Fibroblast of mammary gland (primary cell): Measurements from ENCODE around the gene TRAF1.

ENCODE experiments used
- DNase-seq: peaks from one replicate; pipeline ENCODE4 v3.0.0-alpha.2; 2010; ENCODE audit warnings: low read depth
- H3K4me3 ChIP-seq: 2 replicates; pipeline ENCODE4 v1.5.1; 2011; ENCODE audit warnings: low read depth, mild to moderate bottlenecking, low read length, moderate library complexity; ENCODE audit not compliant: control insufficient read depth
- TF ChIP-seq, protein P1 (sequence below): conservative IDR thresholded peaks from 2 replicates; pipeline ENCODE4 v1.5.1; 2011; ENCODE audit warnings: low read depth, low read length, inconsistent platforms; ENCODE audit not compliant: control insufficient read depth, insufficient read depth

Gene TRAF1

DNA sequence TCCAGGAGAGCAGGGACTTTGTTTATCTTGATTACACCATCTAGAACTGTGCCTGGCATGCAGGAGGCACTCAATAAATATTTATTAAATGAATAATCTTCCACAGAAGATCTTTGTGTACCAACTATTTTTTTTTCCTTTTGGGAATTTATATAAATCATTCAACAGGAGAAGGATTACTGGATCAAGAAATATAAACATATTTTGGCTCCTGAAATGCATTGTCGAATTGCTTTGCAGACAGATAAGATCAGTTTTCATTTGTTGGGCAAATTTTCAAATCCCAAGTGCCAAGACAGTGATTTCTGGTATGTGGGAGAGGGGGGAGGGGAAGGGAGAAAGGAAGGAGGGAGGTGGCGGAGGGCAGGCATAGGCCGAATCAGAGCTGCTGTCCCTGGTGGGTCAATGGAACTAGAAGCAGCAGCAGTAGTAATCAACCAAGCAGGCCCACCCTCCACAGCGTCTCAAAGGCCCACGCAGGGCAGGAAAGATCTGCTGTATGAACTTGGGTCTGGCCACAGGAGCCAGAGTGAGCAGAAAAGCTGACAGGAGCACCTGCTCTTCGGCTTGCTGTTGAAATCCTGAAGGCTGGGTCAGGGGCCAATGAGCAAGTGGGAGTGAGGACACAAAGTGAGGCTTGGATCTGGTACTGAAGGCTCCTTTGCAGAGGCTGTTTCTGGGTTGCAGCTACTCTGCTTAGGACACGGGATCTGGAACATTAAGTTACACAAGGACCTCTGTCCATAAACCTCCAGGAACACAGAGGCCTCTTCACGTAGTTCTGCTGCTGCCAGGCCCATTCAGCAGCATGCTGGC is 15.8 kb upstream of the TRAF1 start:
- no peak overlapping the region for H3K4me3 ChIP-seq
- no peak for DNase-seq
- TF ChIP-seq, protein P1, sequence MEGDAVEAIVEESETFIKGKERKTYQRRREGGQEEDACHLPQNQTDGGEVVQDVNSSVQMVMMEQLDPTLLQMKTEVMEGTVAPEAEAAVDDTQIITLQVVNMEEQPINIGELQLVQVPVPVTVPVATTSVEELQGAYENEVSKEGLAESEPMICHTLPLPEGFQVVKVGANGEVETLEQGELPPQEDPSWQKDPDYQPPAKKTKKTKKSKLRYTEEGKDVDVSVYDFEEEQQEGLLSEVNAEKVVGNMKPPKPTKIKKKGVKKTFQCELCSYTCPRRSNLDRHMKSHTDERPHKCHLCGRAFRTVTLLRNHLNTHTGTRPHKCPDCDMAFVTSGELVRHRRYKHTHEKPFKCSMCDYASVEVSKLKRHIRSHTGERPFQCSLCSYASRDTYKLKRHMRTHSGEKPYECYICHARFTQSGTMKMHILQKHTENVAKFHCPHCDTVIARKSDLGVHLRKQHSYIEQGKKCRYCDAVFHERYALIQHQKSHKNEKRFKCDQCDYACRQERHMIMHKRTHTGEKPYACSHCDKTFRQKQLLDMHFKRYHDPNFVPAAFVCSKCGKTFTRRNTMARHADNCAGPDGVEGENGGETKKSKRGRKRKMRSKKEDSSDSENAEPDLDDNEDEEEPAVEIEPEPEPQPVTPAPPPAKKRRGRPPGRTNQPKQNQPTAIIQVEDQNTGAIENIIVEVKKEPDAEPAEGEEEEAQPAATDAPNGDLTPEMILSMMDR, result no peak

DNA sequence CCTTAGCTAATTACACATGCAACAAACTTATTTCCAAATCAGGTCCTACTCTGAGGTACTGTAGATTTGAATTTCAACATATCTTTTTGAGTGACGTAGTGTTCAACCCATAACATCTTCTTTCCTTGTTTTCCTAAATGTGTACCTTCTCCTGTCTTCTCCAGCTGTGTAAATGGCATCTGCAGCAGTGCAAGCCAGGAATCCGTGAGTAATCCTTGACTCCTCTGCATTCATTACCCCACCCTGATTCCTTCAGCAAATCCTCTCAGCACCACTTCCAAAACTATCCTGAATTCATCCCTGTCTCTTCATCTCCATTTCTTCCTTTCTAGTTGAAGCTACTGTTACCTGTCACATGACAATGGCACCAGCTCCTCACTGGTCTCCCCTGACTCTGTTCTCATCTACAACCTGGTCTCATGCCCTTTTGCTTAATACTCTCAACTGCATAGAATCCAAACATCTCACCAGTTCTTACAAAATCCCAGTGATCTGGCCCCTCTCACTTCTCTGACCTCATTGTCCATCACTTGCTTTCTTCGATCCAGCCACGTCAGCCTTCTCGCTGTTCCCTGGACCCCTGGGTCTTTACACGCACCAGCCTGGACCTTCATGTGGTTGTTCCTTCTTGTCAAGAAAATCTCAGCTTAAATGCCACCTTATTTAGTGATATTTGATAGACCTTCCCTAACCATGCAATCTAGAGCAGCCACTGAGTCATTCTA is 14.6 kb upstream of the TRAF1 start:
- H3K4me3 ChIP-seq, result no peak overlapping the region
- TF ChIP-seq, protein P1, result no peak
- peak; percentile 80 for DNase-seq

DNA sequence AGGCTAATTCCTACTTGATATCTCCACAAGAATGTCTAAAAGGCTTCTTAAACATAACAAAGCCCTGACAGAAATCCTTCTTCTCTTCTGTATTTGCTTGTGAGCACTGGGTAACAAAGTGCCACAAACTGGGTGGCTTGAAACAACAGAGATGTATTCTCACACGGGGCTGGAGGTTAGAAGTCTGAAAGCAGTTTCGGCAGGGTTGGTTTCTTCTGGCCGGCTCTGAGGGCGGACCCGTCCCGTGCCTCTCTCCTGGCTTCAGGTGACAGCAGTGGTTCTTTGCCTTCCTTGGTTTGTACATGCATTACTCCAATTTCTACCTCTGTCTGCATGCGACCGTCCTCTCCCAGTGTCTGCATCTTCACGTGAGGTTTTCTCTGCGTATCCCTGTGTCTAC is 14.0 kb upstream of the TRAF1 start:
- no peak for DNase-seq
- TF ChIP-seq, protein P1, result no peak

GRCh38 chr9:120938851-120939250 is 12.3 kb upstream of the TRAF1 start:
- DNase-seq, result no peak
- TF ChIP-seq, protein P1, result no peak
- no peak overlapping the region for H3K4me3 ChIP-seq

More for the DNA sequence above, 14.0 kb upstream of the TRAF1 start:
- no peak overlapping the region for H3K4me3 ChIP-seq

GRCh38 chr9:120937596-120937995 is 11.0 kb upstream of the TRAF1 start:
- TF ChIP-seq, protein P1, result no peak
- no peak for DNase-seq
- H3K4me3 ChIP-seq, result no peak overlapping the region

DNA sequence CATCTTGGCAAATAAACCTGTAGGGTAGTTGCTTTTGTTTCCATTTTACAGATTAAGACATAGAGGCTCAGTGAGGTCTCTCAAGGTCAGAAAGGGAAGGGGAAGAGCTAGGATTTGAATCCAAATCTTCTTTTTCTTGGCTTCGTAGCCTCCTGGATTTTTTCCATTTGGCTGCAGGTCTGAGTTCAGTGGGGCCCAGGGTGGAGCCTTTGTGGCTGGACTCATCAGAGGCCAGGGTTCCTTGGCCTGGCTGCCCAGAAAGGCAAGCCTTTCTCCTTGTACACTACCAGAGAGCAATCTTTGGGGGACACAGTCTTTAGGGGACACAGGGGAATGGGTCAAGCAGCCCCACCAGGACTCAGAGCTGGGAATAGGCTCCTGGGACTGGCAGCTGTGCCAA is 10.5 kb upstream of the TRAF1 start:
- TF ChIP-seq, protein P1, result no peak
- H3K4me3 ChIP-seq, result no peak overlapping the region
- DNase-seq, result no peak
